Smooth muscle cell (in vitro differentiated cells): ENCODE measurements around the gene SLC25A52. TPM values are rescaled to one million over a fixed set of nuclear protein-coding genes. Genes with fewer than 3 reads are reported as not detected.

ENCODE experiments used
- DNase-seq: peaks from one replicate; lab custom pipeline; 2025; ENCODE audit not compliant: unreplicated experiment; lab: John Stamatoyannopoulos, UW
- H2AFZ ChIP-seq: fragments of 200-600 bp; sonication (generic); 2 replicates; pipeline ENCODE4 v1.6.0; 2016; ENCODE audit warnings: antibody characterized with exemption, low read depth, mild to moderate bottlenecking
- H3F3A ChIP-seq: fragments of 200-600 bp; sonication (generic); 2 replicates; pipeline ENCODE4 v1.6.0; 2017; ENCODE audit warnings: antibody characterized with exemption, low read depth
- H3K27ac ChIP-seq: fragments of 200-600 bp; sonication (generic); 2 replicates; pipeline ENCODE4 v1.5.1; 2016; ENCODE audit warnings: low read depth, mild to moderate bottlenecking
- H3K27me3 ChIP-seq: fragments of 200-600 bp; sonication (generic); 2 replicates; pipeline ENCODE4 v1.6.1; 2016; ENCODE audit warnings: low read depth, mild to moderate bottlenecking
- H3K36me3 ChIP-seq: fragments of 200-600 bp; sonication (generic); 2 replicates; pipeline ENCODE4 v1.5.1; 2016; ENCODE audit warnings: low read depth
- H3K4me1 ChIP-seq: fragments of 200-600 bp; sonication (generic); 2 replicates; pipeline ENCODE4 v1.5.1; 2016; ENCODE audit warnings: low read depth
- H3K4me2 ChIP-seq: fragments of 200-600 bp; sonication (generic); 2 replicates; pipeline ENCODE4 v1.6.0; 2016; ENCODE audit warnings: mild to moderate bottlenecking
- H3K4me3 ChIP-seq: fragments of 200-600 bp; sonication (generic); 2 replicates; pipeline ENCODE4 v1.5.1; 2016; ENCODE audit warnings: mild to moderate bottlenecking
- H3K79me2 ChIP-seq: fragments of 200-600 bp; sonication (generic); 2 replicates; pipeline ENCODE4 v1.6.0; 2016; ENCODE audit warnings: low read depth, mild to moderate bottlenecking
- H3K9ac ChIP-seq: fragments of 200-600 bp; sonication (generic); 2 replicates; pipeline ENCODE4 v1.6.0; 2016; ENCODE audit warnings: low read depth
- H3K9me3 ChIP-seq: fragments of 200-600 bp; sonication (generic); replicated peaks from 2 replicates; pipeline ENCODE4 v1.5.1; 2016; ENCODE audit warnings: low read depth
- H4K20me1 ChIP-seq: fragments of 200-600 bp; sonication (generic); 2 replicates; pipeline ENCODE4 v1.6.0; 2016; ENCODE audit warnings: low read depth
- CTCF ChIP-seq: fragments of 200-600 bp; sonication (generic); IDR thresholded peaks from 2 replicates; pipeline ENCODE4 v1.5.1; 2017; ENCODE audit warnings: borderline replicate concordance, mild to moderate bottlenecking, antibody characterized with exemption; ENCODE audit not compliant: insufficient read depth, poor library complexity, severe bottlenecking
- WGBS: methylation state at CpG from one replicate; pipeline ENCODE4 v1.1.7; 2016; ENCODE audit warnings: low lambda C conversion rate; 5-methylcytosine and 5-hydroxymethylcytosine counted together
- polyA plus RNA-seq: library from polyadenylated mRNA; unstranded; fragments of >200 nt; fragmentation: Nextera tagmentation; extraction: Ambion mirVana; gene quantifications from 2 replicates; pipeline ENCODE4 v1.2.1, GENCODE V29; 2016
- total RNA-seq: library from RNA; depleted of rRNA; stranded (reverse); fragments of >200 nt; gene quantifications from 2 replicates; pipeline ENCODE4 v1.2.3, GENCODE V29; 2014

Gene SLC25A52
- total and polyA plus RNA-seq, 2 experiments from 2014 or later, result not detected

GRCh38 chr18:31789409-31789808, 28.7 kb upstream of the SLC25A52 start:
- 86% methylated on average over 10 of the region's 10 CpGs for WGBS
- no peaks in the 10 kb centered on the region for H4K20me1 ChIP-seq
- no peaks in the 10 kb centered on the region for H3K27me3 ChIP-seq

GRCh38 chr18:31783059-31783458, 22.4 kb upstream of the SLC25A52 start:
- DNase-seq, result no peak
- no peaks in the 10 kb centered on the region for H3K79me2 ChIP-seq
- no peaks in the 10 kb centered on the region for H4K20me1 ChIP-seq
- H2AFZ ChIP-seq, result no peak overlapping the region
- H3K36me3 ChIP-seq, result no peaks in the 10 kb centered on the region
- no peak overlapping the region for H3K9ac ChIP-seq
- H3K27ac ChIP-seq, result no peak overlapping the region
- no peaks in the 10 kb centered on the region for H3K27me3 ChIP-seq
- no peak for TF ChIP-seq CTCF
- no peak overlapping the region for H3K4me2 ChIP-seq
- H3F3A ChIP-seq, result no peaks in the 10 kb centered on the region
- 85% methylated on average over 3 of the region's 3 CpGs for WGBS
- H3K9me3 ChIP-seq, result peaks cover 4% of the 10 kb centered on the region
- no peak overlapping the region for H3K4me3 ChIP-seq
- H3K4me1 ChIP-seq, result no peaks in the 10 kb centered on the region

More at GRCh38 chr18:31789409-31789808, 28.7 kb upstream of the SLC25A52 start:
- Histone ChIP-seq H2AFZ (no peak overlapping the region), H3K4me2 (no peak overlapping the region), H3K36me3 (no peaks in the 10 kb centered on the region), H3K9me3 (no peaks in the 10 kb centered on the region), H3K4me1 (no peaks in the 10 kb centered on the region), H3K4me3 (no peak overlapping the region), H3F3A (no peaks in the 10 kb centered on the region), H3K27ac (no peak overlapping the region), H3K79me2 (no peaks in the 10 kb centered on the region), H3K9ac (no peak overlapping the region)
- no peak for DNase-seq
- no peak for TF ChIP-seq CTCF

- H3K27me3 ChIP-seq, result no peaks in the 10 kb centered on the region
- H3K79me2 ChIP-seq, result no peaks in the 10 kb centered on the region
- H3K4me1 ChIP-seq, result no peaks in the 10 kb centered on the region
- no peaks in the 10 kb centered on the region for H3F3A ChIP-seq
- no peak overlapping the region for H3K4me3 ChIP-seq
- no peak overlapping the region for H3K27ac ChIP-seq
- H4K20me1 ChIP-seq, result no peaks in the 10 kb centered on the region
- no peaks in the 10 kb centered on the region for H3K36me3 ChIP-seq
- H3K4me2 ChIP-seq, result no peak overlapping the region
- no peak for DNase-seq
- no peak overlapping the region for H2AFZ ChIP-seq
- no peak for TF ChIP-seq CTCF
- H3K9ac ChIP-seq, result no peak overlapping the region
- H3K9me3 ChIP-seq, result peaks cover 4% of the 10 kb centered on the region
Observed at GRCh38 chr18:31778391-31778950, 17.8 kb upstream of the SLC25A52 start.

- no peak overlapping the region for H3K27ac ChIP-seq
- 89% methylated on average over 9 of the region's 9 CpGs for WGBS
Observed at GRCh38 chr18:31776093-31776492, 15.4 kb upstream of the SLC25A52 start.

More at GRCh38 chr18:31776093-31776492, 15.4 kb upstream of the SLC25A52 start:
- TF ChIP-seq CTCF, result no peak
- no peaks in the 10 kb centered on the region for H3K27me3 ChIP-seq
- H2AFZ ChIP-seq, result no peak overlapping the region
- no peak overlapping the region for H3K9ac ChIP-seq
- no peaks in the 10 kb centered on the region for H3K36me3 ChIP-seq
- H3K4me3 ChIP-seq, result no peak overlapping the region
- peaks cover 4% of the 10 kb centered on the region for H3K9me3 ChIP-seq
- no peaks in the 10 kb centered on the region for H3K4me1 ChIP-seq
- no peak overlapping the region for H3K4me2 ChIP-seq
- no peaks in the 10 kb centered on the region for H4K20me1 ChIP-seq
- no peaks in the 10 kb centered on the region for H3F3A ChIP-seq
- H3K79me2 ChIP-seq, result no peaks in the 10 kb centered on the region
- DNase-seq, result no peak
